HCT116 (cell line): ENCODE results near the gene SYCP3.

Experiments used
- EGR1 ChIP-seq: IDR thresholded peaks from 2 replicates; pipeline ENCODE4 v1.6.1; 2012; ENCODE audit warnings: low read depth
- EZH2 ChIP-seq: fragments of 200-600 bp; sonication (generic); IDR thresholded peaks from 2 replicates; pipeline ENCODE4 v1.6.1; 2017; ENCODE audit warnings: antibody characterized with exemption, mixed run types
- POLR2A ChIP-seq: IDR thresholded peaks from 2 replicates; pipeline ENCODE4 v1.7.0; 2011; ENCODE audit warnings: borderline replicate concordance; ENCODE audit not compliant: insufficient read depth, insufficient read length; ENCODE audit errors: extremely low read depth

DNA sequence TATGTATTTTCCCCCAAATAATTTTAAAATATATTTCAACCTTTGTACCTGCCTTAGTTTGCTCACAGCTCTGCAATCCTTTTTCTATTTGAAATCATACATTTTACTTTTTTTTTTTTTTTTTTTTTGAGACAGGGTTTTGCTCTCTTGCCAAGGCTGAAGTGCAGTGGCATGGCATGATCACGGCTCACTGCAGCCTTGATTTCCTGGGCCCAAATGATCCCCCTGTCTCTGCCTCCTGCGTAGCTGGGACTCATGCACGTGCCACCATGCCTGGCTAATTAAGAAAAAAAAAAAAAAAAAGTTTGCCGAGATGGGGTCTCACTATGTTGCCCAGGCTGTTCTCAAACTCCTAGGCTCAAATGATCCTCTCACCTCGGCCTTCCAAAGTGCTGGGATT lies 1.3 kb upstream of the SYCP3 start:
- TF ChIP-seq EGR1 (no peak), POLR2A (no peak), EZH2 (no peak)
